ENCODE results near the gene SNN. TPM values are rescaled to one million over a fixed set of nuclear protein-coding genes. Genes with fewer than 3 reads are reported as not detected.

The SNN gene
- total and polyA plus RNA-seq, 2 of the 4 experiments (the other 2 are of a cell fraction), result 10.0 to 13.0 TPM

DNA sequence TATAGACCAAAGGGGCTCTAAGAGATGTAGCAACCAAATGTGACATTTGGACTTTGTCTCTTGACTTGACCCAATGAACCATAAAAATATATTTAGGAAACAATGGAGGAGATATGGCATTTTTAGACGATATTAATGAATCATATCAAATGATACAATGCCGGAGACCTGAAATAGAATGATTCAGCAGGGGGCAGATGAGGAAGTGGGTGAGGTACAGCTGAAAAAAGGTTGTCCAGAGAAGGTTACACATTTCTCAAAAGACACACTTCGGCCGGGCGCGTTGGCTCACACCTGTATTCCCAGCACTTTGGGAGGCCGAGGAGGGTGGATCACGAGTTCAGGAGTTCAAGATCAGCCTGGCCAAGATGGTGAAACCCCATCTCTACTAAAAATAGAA, 16.5 kb upstream of the SNN start:
- Histone ChIP-seq H2AK9ac (replicated peaks; ENCODE audit: low read depth, low read length, poor library complexity) (no peak overlapping the region), H3K23ac (ENCODE audit: low read depth, low read length) (no peak overlapping the region), H2BK5ac (ENCODE audit: low read depth, low read length, poor library complexity, severe bottlenecking) (no peak overlapping the region), H3K4me2 (ENCODE audit: low read depth, low read length) (no peak overlapping the region), H2BK120ac (ENCODE audit: low read depth, low read length) (no peak overlapping the region), H3K27me3 (ENCODE audit: control insufficient read depth, insufficient read depth, low read length) (peaks cover 2% of the 10 kb centered on the region; the same call in 1 of the 2 replicates), H3K14ac (replicated peaks; ENCODE audit: low read depth, low read length) (no peak overlapping the region), H3K56ac (ENCODE audit: extremely low read depth, insufficient read depth, low read length) (no peak overlapping the region), H3K9ac (ENCODE audit: low read depth, low read length) (no peak overlapping the region), H2BK20ac (ENCODE audit: low read depth, low read length) (no peak overlapping the region), H4K8ac (ENCODE audit: low read depth in 2 of 2, low read length in 2 of 2) (no peak overlapping the region), H3K4me3 (ENCODE audit: insufficient read depth, low read depth, low read length) (no peak overlapping the region), H3K27ac (ENCODE audit: insufficient read depth, low read length) (no peak overlapping the region), H2AFZ (replicated peaks; ENCODE audit: low read length, poor library complexity) (no peak overlapping the region), H4K91ac (ENCODE audit: insufficient read depth, low read depth, low read length) (no peak overlapping the region), H3K18ac (ENCODE audit: low read depth, low read length) (no peak overlapping the region), H4K5ac (ENCODE audit: low read depth, low read length) (no peak overlapping the region), H3K79me1 (ENCODE audit: low read depth in 1 of 2, low read length in 2 of 2) (no peaks in the 10 kb centered on the region), H3K9me3 (ENCODE audit: control insufficient read depth, insufficient read depth, low read length) (no peaks in the 10 kb centered on the region), H2BK15ac (ENCODE audit: low read depth, low read length) (no peak overlapping the region), H3K4ac (ENCODE audit: low read depth, low read length) (no peak overlapping the region), H3K36me3 (ENCODE audit: control insufficient read depth, insufficient read depth, low read length) (no peaks in the 10 kb centered on the region), H4K20me1 (ENCODE audit: insufficient read depth, low read length) (no peaks in the 10 kb centered on the region), H3K9me1 (ENCODE audit: insufficient read depth, low read length) (no peaks in the 10 kb centered on the region), H2AK5ac (ENCODE audit: low read depth, low read length) (no peak overlapping the region), H3K4me1 (ENCODE audit: control insufficient read depth, insufficient read depth, low read length) (no peaks in the 10 kb centered on the region)
- ChIA-PET POLR2A (ENCODE audit: unreplicated experiment) (no interaction called here), CTCF (no interaction called here)
- TF ChIP-seq MAFK (IDR thresholded peaks at IDR 0.05; ENCODE audit: low read depth, low read length) (no peak), ELK1 (IDR thresholded peaks at IDR 0.05; ENCODE audit: borderline replicate concordance, low read depth, low read length) (no peak), POLR2A (IDR thresholded peaks at IDR 0.05; ENCODE audit: low read depth, low read length) (no peak), USF2 (IDR thresholded peaks at IDR 0.05; ENCODE audit: low read depth, low read length) (no peak), CHD1 (IDR thresholded peaks at IDR 0.05; ENCODE audit: low read depth, low read length) (no peak), NFE2L2 (IDR thresholded peaks at IDR 0.05; ENCODE audit: low read depth, low read length) (no peak), RAD21 (IDR thresholded peaks at IDR 0.05; ENCODE audit: low read length) (no peak), FOS (IDR thresholded peaks at IDR 0.05; ENCODE audit: low read depth, low read length) (no peak), MAZ (IDR thresholded peaks at IDR 0.05; ENCODE audit: borderline replicate concordance, low read depth, low read length) (no peak), RFX5 (IDR thresholded peaks at IDR 0.05; ENCODE audit: low read depth, low read length) (no peak), CEBPB (IDR thresholded peaks at IDR 0.05; ENCODE audit: low read depth, low read length) (no peak), BHLHE40 (IDR thresholded peaks at IDR 0.05; ENCODE audit: low read depth, low read length) (no peak)
- TF ChIP-seq, protein P1, sequence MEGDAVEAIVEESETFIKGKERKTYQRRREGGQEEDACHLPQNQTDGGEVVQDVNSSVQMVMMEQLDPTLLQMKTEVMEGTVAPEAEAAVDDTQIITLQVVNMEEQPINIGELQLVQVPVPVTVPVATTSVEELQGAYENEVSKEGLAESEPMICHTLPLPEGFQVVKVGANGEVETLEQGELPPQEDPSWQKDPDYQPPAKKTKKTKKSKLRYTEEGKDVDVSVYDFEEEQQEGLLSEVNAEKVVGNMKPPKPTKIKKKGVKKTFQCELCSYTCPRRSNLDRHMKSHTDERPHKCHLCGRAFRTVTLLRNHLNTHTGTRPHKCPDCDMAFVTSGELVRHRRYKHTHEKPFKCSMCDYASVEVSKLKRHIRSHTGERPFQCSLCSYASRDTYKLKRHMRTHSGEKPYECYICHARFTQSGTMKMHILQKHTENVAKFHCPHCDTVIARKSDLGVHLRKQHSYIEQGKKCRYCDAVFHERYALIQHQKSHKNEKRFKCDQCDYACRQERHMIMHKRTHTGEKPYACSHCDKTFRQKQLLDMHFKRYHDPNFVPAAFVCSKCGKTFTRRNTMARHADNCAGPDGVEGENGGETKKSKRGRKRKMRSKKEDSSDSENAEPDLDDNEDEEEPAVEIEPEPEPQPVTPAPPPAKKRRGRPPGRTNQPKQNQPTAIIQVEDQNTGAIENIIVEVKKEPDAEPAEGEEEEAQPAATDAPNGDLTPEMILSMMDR (conservative IDR thresholded peaks at IDR 0.05; ENCODE audit: low read depth, low read length), result no peak
- in situ Hi-C loops (cut with MboI; ENCODE audit: low sequenced_read_pairs), result no loop called here
- WGBS, 2 experiments (ENCODE audit: extremely low coverage in 2 of 2, insufficient read length in 1 of 2), result 80% methylated on average over 1 of the region's 8 CpGs; no CpG with 5 or more reads in 1 of the 2 experiments
- intact Hi-C loops (cut with micrococcal nuclease), result no loop called here
- BruUV-seq (replicated peaks), result no TSS peak
- ATAC-seq (ENCODE audit: low read depth) (no peak), DNase-seq (no peak)
- dilution Hi-C loops (cut with HindIII; ENCODE audit: low sequenced_read_pairs, unreplicated experiment), result no loop called here
